Activated effector memory CD4-positive, alpha-beta T cell treated with anti-CD3 and anti-CD28 coated beads, Interleukin-2, amount 50 U/mL, for 16 hours (primary cell): ENCODE measurements around the gene PUS1.
A peak's percentile ranks its signal among the peaks of the same experiment; 100 is the strongest.
"Not testable (repeated sequence)": the region's sequence is repeated elsewhere in the genome, so short reads cannot be mapped to it uniquely, and the experiment has no call there.

ENCODE experiments used
- DNase-seq: peaks from one replicate; pipeline ENCODE4 v3.0.0-alpha.2; 2020

PUS1 gene

GRCh38 chr12:131941116-131941986 lies 12.3 kb downstream of the PUS1 start:
- peak; percentile 55 for DNase-seq

GRCh38 chr12:131941987-131942341 lies 12.9 kb downstream of the PUS1 start:
- peak; percentile 43 for DNase-seq

- peak; percentile 28 for DNase-seq
These were observed 13.6 kb downstream of the PUS1 start for GRCh38 chr12:131942671-131943070.

GRCh38 chr12:131943389-131943788 lies 14.3 kb downstream of the PUS1 start:
- DNase-seq, result peak; percentile 45

GRCh38 chr12:131943876-131944275 lies 14.8 kb downstream of the PUS1 start:
- DNase-seq, result peak; percentile 25

- peak; percentile 57 for DNase-seq
These were observed 15.7 kb downstream of the PUS1 start for GRCh38 chr12:131944601-131945251.

- peak; percentile 49 for DNase-seq
These were observed 17.7 kb downstream of the PUS1 start for GRCh38 chr12:131946757-131947156.

GRCh38 chr12:131947482-131948027 lies 18.5 kb downstream of the PUS1 start:
- DNase-seq, result peak; percentile 58

- peak; percentile 55 for DNase-seq
These were observed 19.2 kb downstream of the PUS1 start for GRCh38 chr12:131948166-131948712.

GRCh38 chr12:131948713-131949430 lies 19.8 kb downstream of the PUS1 start:
- DNase-seq, result not testable (repeated sequence)

- DNase-seq, result peak; percentile 98
These were observed 20.5 kb downstream of the PUS1 start, which contains the start of gene EP400 for GRCh38 chr12:131949431-131950181. EP400 (plus strand) TSS chr12:131949942; CDS start chr12:131960620, 10,678 bp downstream.

- DNase-seq, result peak; percentile 81
These were observed 21.3 kb downstream of the PUS1 start for GRCh38 chr12:131950182-131950913.

- not testable (repeated sequence) for DNase-seq
These were observed 24.7 kb downstream of the PUS1 start for GRCh38 chr12:131953810-131954209.

- not testable (repeated sequence) for DNase-seq
These were observed 25.4 kb downstream of the PUS1 start for GRCh38 chr12:131954460-131954859.

GRCh38 chr12:131959116-131959515 lies 30.0 kb downstream of the PUS1 start:
- DNase-seq, result no peak

GRCh38 chr12:131959641-131960589 lies 30.8 kb downstream of the PUS1 start:
- DNase-seq, result no peak

- DNase-seq, result not testable (repeated sequence)
These were observed 31.7 kb downstream of the PUS1 start for GRCh38 chr12:131960590-131961325.

- not testable (repeated sequence) for DNase-seq
These were observed 32.3 kb downstream of the PUS1 start for GRCh38 chr12:131961328-131961727.

GRCh38 chr12:131962069-131962468 lies 33.0 kb downstream of the PUS1 start:
- no peak for DNase-seq
